H9 (cell line): ENCODE results near the gene FADS3. TPM values are rescaled to one million over a fixed set of nuclear protein-coding genes. Genes with fewer than 3 reads are reported as not detected.

Experiments used
- DNase-seq: peaks from one replicate; pipeline ENCODE4 v3.0.0-alpha.2; 2017
- H2AFZ ChIP-seq: one replicate; pipeline ENCODE4 v1.6.1; 2013; ENCODE audit warnings: mild to moderate bottlenecking, low read length, control low read depth, moderate library complexity
- H2AK5ac ChIP-seq: 2 replicates; pipeline ENCODE4 v1.6.1; 2013; ENCODE audit warnings: low read length, control low read depth, mixed read lengths; ENCODE audit not compliant: insufficient read length
- H2BK120ac ChIP-seq: one replicate; pipeline ENCODE4 v1.6.1; 2013; ENCODE audit warnings: low read depth, mild to moderate bottlenecking, low read length, control low read depth, inconsistent platforms; ENCODE audit not compliant: poor library complexity, severe bottlenecking
- H2BK12ac ChIP-seq: 2 replicates; pipeline ENCODE4 v1.6.1; 2013; ENCODE audit warnings: low read length, control low read depth, mixed read lengths, low read depth; ENCODE audit not compliant: insufficient read length
- H2BK15ac ChIP-seq: 2 replicates; pipeline ENCODE4 v1.6.1; 2013; ENCODE audit warnings: low read depth, low read length, control low read depth
- H2BK20ac ChIP-seq: one replicate; pipeline ENCODE4 v1.6.1; 2013; ENCODE audit warnings: low read depth, mild to moderate bottlenecking, low read length, control low read depth, inconsistent platforms; ENCODE audit not compliant: poor library complexity, severe bottlenecking
- H2BK5ac ChIP-seq: 2 replicates; pipeline ENCODE4 v1.6.1; 2013; ENCODE audit warnings: low read length, control low read depth, mixed read lengths; ENCODE audit not compliant: insufficient read length
- H3K14ac ChIP-seq: 2 replicates; pipeline ENCODE4 v1.6.1; 2013; ENCODE audit warnings: low read length, control low read depth; ENCODE audit not compliant: insufficient read depth
- H3K18ac ChIP-seq: 2 replicates; pipeline ENCODE4 v1.6.1; 2013; ENCODE audit warnings: low read depth, mild to moderate bottlenecking, mixed read lengths, low read length, control low read depth; ENCODE audit not compliant: insufficient read length
- H3K23ac ChIP-seq: 2 replicates; pipeline ENCODE4 v1.6.1; 2013; ENCODE audit warnings: low read length, control low read depth, mixed read lengths, low read depth; ENCODE audit not compliant: insufficient read length
- H3K23me2 ChIP-seq: 2 replicates; pipeline ENCODE4 v1.6.1; 2013; ENCODE audit warnings: low read depth, mild to moderate bottlenecking, mixed read lengths, low read length, control low read depth; ENCODE audit not compliant: insufficient read length, poor library complexity, severe bottlenecking
- H3K27ac ChIP-seq: 2 replicates; pipeline ENCODE4 v1.5.1; 2013; ENCODE audit warnings: low read length, control low read depth, mixed read lengths, low read depth; ENCODE audit not compliant: insufficient read length
- H3K27me3 ChIP-seq: 2 replicates; pipeline ENCODE4 v1.6.1; 2013; ENCODE audit warnings: low read length, control low read depth, inconsistent platforms; ENCODE audit not compliant: insufficient read depth
- H3K4ac ChIP-seq: 2 replicates; pipeline ENCODE4 v1.6.1; 2013; ENCODE audit warnings: low read depth, mild to moderate bottlenecking, control low read depth, inconsistent platforms, low read length, moderate library complexity
- H3K4me1 ChIP-seq: 2 replicates; pipeline ENCODE4 v1.6.1; 2013; ENCODE audit warnings: low read length, control low read depth, inconsistent platforms; ENCODE audit not compliant: insufficient read depth
- H3K4me2 ChIP-seq: 2 replicates; pipeline ENCODE4 v1.6.1; 2013; ENCODE audit warnings: low read length, control low read depth, mixed read lengths; ENCODE audit not compliant: insufficient read length, insufficient read depth
- H3K56ac ChIP-seq: 2 replicates; pipeline ENCODE4 v1.6.1; 2013; ENCODE audit warnings: low read depth, mild to moderate bottlenecking, mixed read lengths, low read length, control low read depth; ENCODE audit not compliant: insufficient read length
- H3K79me1 ChIP-seq: 2 replicates; pipeline ENCODE4 v1.6.1; 2013; ENCODE audit warnings: low read depth, mild to moderate bottlenecking, moderate library complexity, low read length, control low read depth, inconsistent platforms; ENCODE audit not compliant: insufficient read depth, poor library complexity, severe bottlenecking
- H3K79me2 ChIP-seq: 2 replicates; pipeline ENCODE4 v1.6.1; 2013; ENCODE audit warnings: low read length, control low read depth, inconsistent platforms; ENCODE audit not compliant: insufficient read depth
- H3K9ac ChIP-seq: 2 replicates; pipeline ENCODE4 v1.6.1; 2013; ENCODE audit warnings: low read length, control low read depth, mixed read lengths; ENCODE audit not compliant: insufficient read length; ENCODE audit errors: extremely low read depth
- H3K9me3 ChIP-seq: one replicate; pipeline ENCODE4 v1.6.1; 2013; ENCODE audit warnings: low read depth, low read length, inconsistent platforms; ENCODE audit not compliant: control insufficient read depth
- H3T11ph ChIP-seq: one replicate; pipeline ENCODE4 v1.6.1; 2013; ENCODE audit warnings: mild to moderate bottlenecking, low read length, control low read depth, inconsistent platforms
- H4K20me1 ChIP-seq: one replicate; pipeline ENCODE4 v1.6.1; 2013; ENCODE audit not compliant: control insufficient read depth, insufficient read length, insufficient read depth
- H4K5ac ChIP-seq: 2 replicates; pipeline ENCODE4 v1.6.1; 2013; ENCODE audit warnings: low read depth, mild to moderate bottlenecking, mixed read lengths, low read length, control low read depth; ENCODE audit not compliant: insufficient read length
- H4K8ac ChIP-seq: replicated peaks from 2 replicates; pipeline ENCODE4 v1.6.1; 2013; ENCODE audit warnings: low read length, control low read depth, mixed read lengths, low read depth; ENCODE audit not compliant: insufficient read length
- H4K91ac ChIP-seq: 2 replicates; pipeline ENCODE4 v1.6.1; 2013; ENCODE audit warnings: low read depth, mild to moderate bottlenecking, moderate library complexity, mixed read lengths, low read length, control low read depth; ENCODE audit not compliant: insufficient read length
- H3K27ac Mint-ChIP-seq, 3 experiments: 2 replicates in 2 of 3; 3 replicates in 1 of 3; pipeline ENCODE4 v1.8.0; 2020 to 2021; ENCODE audit warnings: mixed read lengths in 3 of 3, mild to moderate bottlenecking in 1 of 3, moderate library complexity in 1 of 3
- H3K27me3 Mint-ChIP-seq: 2 replicates; pipeline ENCODE4 v1.8.0; 2021; ENCODE audit warnings: low read depth, mild to moderate bottlenecking, moderate library complexity, mixed read lengths
- H3K36me3 Mint-ChIP-seq, 3 experiments: 2 replicates in 2 of 3; 3 replicates in 1 of 3; pipeline ENCODE4 v1.8.0; 2020 to 2021; ENCODE audit warnings: low read depth in 3 of 3, mixed read lengths in 3 of 3; ENCODE audit not compliant: insufficient read depth in 1 of 3
- H3K4me1 Mint-ChIP-seq, 2 experiments: 2 replicates each; pipeline ENCODE4 v1.8.0; 2020; ENCODE audit warnings: mixed read lengths in 2 of 2
- H3K4me3 Mint-ChIP-seq, 2 experiments: 2 replicates in 1 of 2; 3 replicates in 1 of 2; pipeline ENCODE4 v1.8.0; 2020 to 2021; ENCODE audit warnings: mild to moderate bottlenecking in 2 of 2, mixed read lengths in 2 of 2, moderate library complexity in 1 of 2
- H3K9me3 Mint-ChIP-seq, 2 experiments: 2 replicates in 1 of 2; 3 replicates in 1 of 2; pipeline ENCODE4 v1.8.0; 2020; ENCODE audit warnings: mild to moderate bottlenecking in 2 of 2, mixed read lengths in 2 of 2, moderate library complexity in 1 of 2
- CTCF ChIP-seq: fragments of 200-600 bp; sonication (generic); conservative IDR thresholded peaks from 3 replicates; pipeline ENCODE4 v1.8.0; 2021; ENCODE audit warnings: antibody characterized with exemption, mild to moderate bottlenecking
- WGBS: extraction: QIAGEN DNeasy Blood & Tissue Kit; methylation state at CpG from one replicate; pipeline ENCODE4 v1.1.7; 2013; ENCODE audit warnings: missing lambda C conversion rate, low lambda C conversion rate, mixed read lengths; ENCODE audit not compliant: insufficient read length; ENCODE audit errors: extremely low coverage; 5-methylcytosine and 5-hydroxymethylcytosine counted together
- total RNA-seq: library from RNA; stranded (reverse); gene quantifications from 2 replicates; pipeline ENCODE4 v1.2.1, GENCODE V29; 2021

Gene FADS3
- total RNA-seq, 1 experiment from 2014 or later, result 34.9 TPM

DNA sequence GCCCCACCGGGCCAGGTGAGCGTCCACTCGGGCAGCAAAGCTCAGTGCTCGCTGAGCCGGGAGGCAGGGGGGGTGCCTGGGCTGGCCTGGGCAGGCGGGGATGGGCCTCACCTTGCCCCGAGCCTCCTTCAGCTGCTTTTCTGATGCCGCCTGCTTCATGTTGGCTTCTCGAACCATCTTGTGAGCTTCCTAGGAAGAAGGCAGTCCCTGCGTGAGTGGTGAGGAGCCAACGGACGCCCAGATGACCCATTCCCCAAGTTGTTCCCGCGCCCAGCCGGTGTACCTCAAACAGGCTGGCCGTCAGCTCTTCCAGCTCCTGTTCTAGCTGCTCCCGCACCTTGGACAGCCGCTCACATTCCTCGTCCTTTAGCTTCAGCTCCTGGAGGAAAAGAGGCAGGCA is 15.9 kb upstream of the FADS3 start:
- Histone ChIP-seq H3T11ph (no peak overlapping the region), H2BK20ac (no peak overlapping the region), H2BK12ac (no peak overlapping the region), H4K5ac (no peak overlapping the region), H2BK120ac (no peak overlapping the region), H3K18ac (no peak overlapping the region), H2BK5ac (no peak overlapping the region), H3K4me2 (no peak overlapping the region), H4K20me1 (no peaks in the 10 kb centered on the region), H4K91ac (no peak overlapping the region), H3K27ac (no peak overlapping the region), H3K27me3 (no peaks in the 10 kb centered on the region), H3K79me2 (no peaks in the 10 kb centered on the region), H3K4me1 (no peaks in the 10 kb centered on the region; the same call in 1 of the 2 replicates), H3K79me1 (no peaks in the 10 kb centered on the region), H3K9ac (no peak overlapping the region), H3K23ac (no peak overlapping the region), H3K14ac (no peak overlapping the region), H2AFZ (no peak overlapping the region), H3K4ac (no peak overlapping the region), H4K8ac (no peak overlapping the region), H3K23me2 (no peaks in the 10 kb centered on the region), H3K56ac (no peak overlapping the region), H3K9me3 (no peaks in the 10 kb centered on the region), H2BK15ac (no peak overlapping the region), H2AK5ac (no peak overlapping the region)
- Mint-ChIP-seq H3K9me3 (no peaks in the 10 kb centered on the region), H3K4me1 (peaks cover 9 to 38% of the 10 kb centered on the region in 2 experiments), H3K27me3 (peaks cover 7% of the 10 kb centered on the region), H3K27ac (peak overlapping the region in 2 of 3 experiments; percentile 46 to 67; a peak in 4 of 7 replicates), H3K4me3 (peak overlapping the region in 1 of 2 experiments; percentile 42; a peak in 1 of 5 replicates), H3K36me3 (no peaks in the 10 kb centered on the region)
- no peak for DNase-seq
- WGBS, result no CpG with 5 or more reads among the region's 19 CpGs
- TF ChIP-seq CTCF, result no peak
